Lower leg skin (tissue), 4 donors: ENCODE measurements around the gene COL13A1. TPM values are rescaled to one million over a fixed set of nuclear protein-coding genes. Genes with fewer than 3 reads are reported as not detected.

Source experiments
- DNase-seq, 2 donors: peaks; one replicate each; pipeline ENCODE4 v3.0.0-alpha.2; 2019; ENCODE audit warnings: low spot score in 2 of 2
- H3K4me3 ChIP-seq: fragments of 200-600 bp; sonication (generic); 2 replicates; pipeline ENCODE4 v1.5.1; 2017; ENCODE audit warnings: mild to moderate bottlenecking, low read depth; ENCODE audit not compliant: poor library complexity, severe bottlenecking
- CTCF ChIP-seq, 3 donors: fragments of 450-650 bp; IDR thresholded peaks; one replicate each; pipeline ENCODE4 v1.5.1; 2016; ENCODE audit warnings: antibody characterized with exemption in 3 of 3, mild to moderate bottlenecking in 3 of 3, moderate library complexity in 2 of 3
- POLR2A ChIP-seq, 2 donors: fragments of 450-650 bp; IDR thresholded peaks; one replicate each; pipeline ENCODE4 v1.6.1; 2016 to 2017; ENCODE audit warnings: antibody characterized with exemption in 2 of 2, mild to moderate bottlenecking in 1 of 2, moderate library complexity in 1 of 2
- WGBS, 2 donors: methylation state at CpG; one replicate each; pipeline ENCODE4 v1.1.5; 2018; 5-methylcytosine and 5-hydroxymethylcytosine counted together
- intact Hi-C: fragments of 100-400 bp; cut with DNase I; formaldehyde crosslinking; loops from one replicate; pipeline ENCODE4 v1.15.0; 2023; ENCODE audit warnings: low total_unique reads
- total RNA-seq, 4 donors: library from RNA; depleted of rRNA; stranded (reverse); fragments of >200 nt; gene quantifications; one replicate each; pipeline ENCODE4 v1.1.0, GENCODE V29; 2016

Gene COL13A1
- total RNA-seq, 4 donors from 2014 or later, result 0.93 to 2.3 (median 1.3) TPM

GRCh38 chr10:69951658-69952057, 150.0 kb downstream of the COL13A1 start:
- DNase-seq, result peak in 1 of 2 donors; percentile 1
- intact Hi-C loops, result no loop called here
- no peak for TF ChIP-seq POLR2A (IDR thresholded peaks at IDR 0.05)
- no peak for TF ChIP-seq CTCF (IDR thresholded peaks at IDR 0.05)
- WGBS, 2 donors, result 84 to 85% methylated on average over 3 of the region's 3 CpGs
- no peak overlapping the region for H3K4me3 ChIP-seq

GRCh38 chr10:69952069-69952800, 150.5 kb downstream of the COL13A1 start:
- TF ChIP-seq CTCF (IDR thresholded peaks at IDR 0.05), result no peak
- no peak for TF ChIP-seq POLR2A (IDR thresholded peaks at IDR 0.05)
- intact Hi-C loops, result no loop called here
- DNase-seq, result peak in 1 of 2 donors; percentile 53
- no peak overlapping the region for H3K4me3 ChIP-seq
- WGBS, 2 donors, result 54 to 59% methylated on average over 6 of the region's 6 CpGs

- no peak for TF ChIP-seq POLR2A (IDR thresholded peaks at IDR 0.05)
- TF ChIP-seq CTCF (IDR thresholded peaks at IDR 0.05), result no peak
- 53 to 55% methylated on average over 5 of the region's 5 CpGs for WGBS, 2 donors
- DNase-seq, result no peak
- no peak overlapping the region for H3K4me3 ChIP-seq
- intact Hi-C loops, result no loop called here
These were observed 151.1 kb downstream of the COL13A1 start for GRCh38 chr10:69952821-69953221.

GRCh38 chr10:69953851-69954250, 152.1 kb downstream of the COL13A1 start:
- intact Hi-C loops, result no loop called here
- DNase-seq, result peak in 1 of 2 donors; percentile 71
- no peak overlapping the region for H3K4me3 ChIP-seq
- no peak for TF ChIP-seq POLR2A (IDR thresholded peaks at IDR 0.05)
- TF ChIP-seq CTCF (IDR thresholded peaks at IDR 0.05), result no peak
- 61 to 82% methylated on average over 6 of the region's 6 CpGs for WGBS, 2 donors

GRCh38 chr10:69955211-69955805, 153.6 kb downstream of the COL13A1 start:
- WGBS, 2 donors, result 79 to 86% methylated on average over 10 of the region's 10 CpGs
- intact Hi-C loops, result no loop called here
- DNase-seq, result peak in 1 of 2 donors; percentile 80
- H3K4me3 ChIP-seq, result no peak overlapping the region
- no peak for TF ChIP-seq POLR2A (IDR thresholded peaks at IDR 0.05)
- TF ChIP-seq CTCF (IDR thresholded peaks at IDR 0.05), result no peak
